Coronary artery (tissue), 2 donors: ENCODE results near the gene LARGE1.

ENCODE experiments used
- DNase-seq: peaks from one replicate; pipeline ENCODE4 v3.0.0-alpha.2; 2017; ENCODE audit warnings: low spot score
- H3K27ac ChIP-seq, 2 donors: fragments of 200-600 bp; sonication (generic); one replicate each; pipeline ENCODE4 v1.5.1; 2016 to 2019
- H3K4me3 ChIP-seq: fragments of 200-600 bp; sonication (generic); 2 replicates; pipeline ENCODE4 v1.5.1; 2016; ENCODE audit warnings: mild to moderate bottlenecking, moderate library complexity
- CTCF ChIP-seq: fragments of 200-600 bp; sonication (generic); IDR thresholded peaks from one replicate; pipeline ENCODE4 v1.5.1; 2019; ENCODE audit warnings: antibody characterized with exemption

The LARGE1 gene

GRCh38 chr22:33557836-33558235 lies 362.4 kb downstream of the LARGE1 start:
- Histone ChIP-seq H3K4me3 (no peak overlapping the region), H3K27ac (no peak overlapping the region)
- no peak for DNase-seq

GRCh38 chr22:33555814-33556522 lies 364.3 kb downstream of the LARGE1 start:
- no peak for DNase-seq
- H3K27ac ChIP-seq, result no peak overlapping the region
- no peak for TF ChIP-seq CTCF
- no peak overlapping the region for H3K4me3 ChIP-seq

More at GRCh38 chr22:33557836-33558235, 362.4 kb downstream of the LARGE1 start:
- TF ChIP-seq CTCF, result no peak

- H3K27ac ChIP-seq, result no peak overlapping the region
- no peak for DNase-seq
- TF ChIP-seq CTCF, result no peak
- no peak overlapping the region for H3K4me3 ChIP-seq
Observed at GRCh38 chr22:33553493-33553892, 366.8 kb downstream of the LARGE1 start.

- TF ChIP-seq CTCF, result no peak
- Histone ChIP-seq H3K27ac (no peak overlapping the region), H3K4me3 (no peak overlapping the region)
- DNase-seq, result no peak
Observed at GRCh38 chr22:33544707-33545106, 375.6 kb downstream of the LARGE1 start.

- H3K4me3 ChIP-seq, result no peak overlapping the region
- no peak for DNase-seq
- no peak for TF ChIP-seq CTCF
- H3K27ac ChIP-seq, result no peak overlapping the region
Observed at GRCh38 chr22:33542722-33543121, 377.6 kb downstream of the LARGE1 start.

- Histone ChIP-seq H3K27ac (no peak overlapping the region), H3K4me3 (no peak overlapping the region)
- DNase-seq, result no peak
- no peak for TF ChIP-seq CTCF
Observed at GRCh38 chr22:33542153-33542552, 378.1 kb downstream of the LARGE1 start.
